Adrenal gland (tissue), 12 donors: ENCODE measurements around the gene MAP4K3. TPM values are rescaled to one million over a fixed set of nuclear protein-coding genes. Genes with fewer than 3 reads are reported as not detected.

Experiments used
- DNase-seq, 7 donors: peaks; one replicate each; pipeline ENCODE4 v3.0.0-alpha.2; 2019 to 2020
- H3K27ac ChIP-seq, 5 donors: fragments of 200-600 bp; sonication (generic) in 4 of 5; 1 replicate in 3 of 5; 2 replicates in 2 of 5; pipeline versions ENCODE4 v1.5.1 to v1.8.0; 2016 to 2020; ENCODE audit warnings: mild to moderate bottlenecking in 1 of 5
- H3K27me3 ChIP-seq: fragments of 200-600 bp; 2 replicates; pipeline ENCODE4 v1.8.0; 2021
- H3K36me3 ChIP-seq, 2 donors: fragments of 200-600 bp; replicated peaks in 1 of 2; 1 replicate in 1 of 2; 2 replicates in 1 of 2; pipeline versions ENCODE4 v1.5.1 to v1.8.0; 2018 to 2022
- H3K4me1 ChIP-seq, 2 donors: fragments of 200-600 bp; replicated peaks in 1 of 2; 1 replicate in 1 of 2; 2 replicates in 1 of 2; pipeline versions ENCODE4 v1.5.1 to v1.8.0; 2018 to 2021
- H3K4me3 ChIP-seq, 4 donors: fragments of 200-600 bp; sonication (generic) in 3 of 4; one replicate each; pipeline ENCODE4 v1.5.1; 2016 to 2018
- H3K9me3 ChIP-seq, 3 donors: fragments of 200-600 bp; sonication (generic) in 1 of 3; replicated peaks in 1 of 3; 1 replicate in 2 of 3; 2 replicates in 1 of 3; pipeline versions ENCODE4 v1.5.1 to v1.8.0; 2016 to 2021
- POLR2A ChIP-seq, 2 donors: fragments of 450-650 bp; IDR thresholded peaks; one replicate each; pipeline ENCODE4 v1.6.1; 2017; ENCODE audit warnings: antibody characterized with exemption in 2 of 2, mild to moderate bottlenecking in 2 of 2, moderate library complexity in 1 of 2
- WGBS, 4 donors: extraction: QIAGEN DNeasy Blood & Tissue Kit in 2 of 4; methylation state at CpG; one replicate each; pipeline versions ENCODE4 v1.1.5 to v1.1.7; 2013 to 2017; 5-methylcytosine and 5-hydroxymethylcytosine counted together
- intact Hi-C, 2 donors: fragments of 100-400 bp; cut with DNase I; formaldehyde crosslinking; loops; one replicate each; pipeline versions ENCODE4 v1.14.1 to v1.15.0; 2022 to 2023
- polyA plus RNA-seq, 3 donors: library from polyadenylated mRNA; stranded (reverse); fragments of 200-250 nt in 2 of 3; fragments of 350-450 nt in 1 of 3; fragmentation: Illumina TruSeq in 1 of 3; extraction: RNeasy Lipid Tissue Mini Kit (QIAGEN cat#74804) in 1 of 3; gene quantifications; one replicate each; pipeline ENCODE4 v1.2.3, GENCODE V29; 2013 to 2014
- total RNA-seq, 9 donors: library from RNA; depleted of rRNA in 4 of 9; stranded (reverse); fragments of >200 nt in 4 of 9; fragments of 120-200 nt in 1 of 9; fragmentation: NEBNext Ultra II Directional in 1 of 9; extraction: Animal tissue kit (Norgen Biotek cat#: 25700) in 1 of 9; gene quantifications; one replicate each; pipeline versions ENCODE4 v1.1.0 to v1.2.4, GENCODE V29; 2013 to 2023
- TF ChIP-seq, protein P1 (sequence below), 6 experiments: fragments of 450-650 bp in 4 of 6; fragments of 200-600 bp in 2 of 6; sonication (generic) in 1 of 6; IDR thresholded peaks; 1 replicate in 5 of 6; 2 replicates in 1 of 6; pipeline versions ENCODE4 v1.5.1 to v1.8.0; 2016 to 2021; ENCODE audit warnings: antibody characterized with exemption in 6 of 6, mild to moderate bottlenecking in 2 of 6, moderate library complexity in 1 of 6
- donor health status: healthy with polysubstance abuse.
- donor health status: Bipolar disorder and iron deficiency.
- donor health status: DM: yes; HTN: yes; CAD: no.
- donor health status: DM: no; HTN: no; CAD: no.
- donor health status: DM: no; HTN: no; CAD: no.
- donor health status: DM: yes; HTN: yes; CAD: no.

MAP4K3 gene
- total and polyA plus RNA-seq, 12 donors, result 15.4 to 79.7 (median 38.8) TPM

DNA sequence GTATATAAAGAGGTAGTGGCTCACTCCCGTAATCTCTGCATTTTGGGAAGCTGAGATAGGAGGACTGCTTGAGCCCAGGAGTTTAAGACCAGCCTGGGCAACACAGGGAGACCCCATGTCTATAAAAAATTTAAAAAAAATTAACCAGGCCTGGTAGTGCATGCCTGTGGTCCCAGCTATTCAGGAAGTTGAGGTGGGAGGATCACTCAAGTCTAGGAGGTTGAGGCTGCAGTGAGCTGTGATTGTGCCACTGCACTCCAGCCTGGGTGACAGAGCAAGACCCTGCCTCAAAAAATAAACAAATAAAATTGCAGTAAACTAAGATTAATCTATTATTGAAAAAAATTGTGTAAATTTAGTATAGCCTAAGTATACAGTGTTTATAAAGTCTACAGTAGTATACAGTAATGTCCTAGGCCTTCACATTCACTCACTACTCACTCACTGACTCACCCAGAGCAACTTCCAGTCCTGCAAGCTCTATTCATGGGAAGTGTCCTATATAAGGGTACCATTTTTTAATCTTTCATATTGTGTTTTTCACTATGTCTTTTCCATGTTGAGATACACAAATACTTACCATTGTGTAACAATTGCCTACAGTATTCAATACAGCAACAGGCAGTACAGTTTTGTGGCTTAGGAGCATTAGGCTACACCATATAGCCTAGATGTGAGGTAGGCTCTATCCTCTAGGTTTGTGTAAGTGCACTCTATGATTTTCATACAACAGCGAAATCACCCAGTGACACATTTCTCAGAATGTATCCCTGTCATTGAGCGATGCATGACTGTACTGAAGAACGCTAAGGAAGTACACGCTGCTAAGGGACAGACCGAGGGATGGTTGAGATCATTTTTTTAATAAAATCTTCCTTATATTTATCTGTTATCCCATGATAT lies 10.4 kb upstream of the MAP4K3 start:
- intact Hi-C loops, result no loop called here
- Histone ChIP-seq H3K4me1 (peaks cover 0 to 3% of the 10 kb centered on the region in 2 donors), H3K9me3 (no peaks in the 10 kb centered on the region), H3K27me3 (no peaks in the 10 kb centered on the region), H3K4me3 (no peak overlapping the region), H3K27ac (no peak overlapping the region), H3K36me3 (no peaks in the 10 kb centered on the region)
- WGBS, 4 donors, result 96 to 99% (median 99%) methylated on average over 6 of the region's 6 CpGs
- no peak for TF ChIP-seq POLR2A (IDR thresholded peaks at IDR 0.05)
- TF ChIP-seq, protein P1, sequence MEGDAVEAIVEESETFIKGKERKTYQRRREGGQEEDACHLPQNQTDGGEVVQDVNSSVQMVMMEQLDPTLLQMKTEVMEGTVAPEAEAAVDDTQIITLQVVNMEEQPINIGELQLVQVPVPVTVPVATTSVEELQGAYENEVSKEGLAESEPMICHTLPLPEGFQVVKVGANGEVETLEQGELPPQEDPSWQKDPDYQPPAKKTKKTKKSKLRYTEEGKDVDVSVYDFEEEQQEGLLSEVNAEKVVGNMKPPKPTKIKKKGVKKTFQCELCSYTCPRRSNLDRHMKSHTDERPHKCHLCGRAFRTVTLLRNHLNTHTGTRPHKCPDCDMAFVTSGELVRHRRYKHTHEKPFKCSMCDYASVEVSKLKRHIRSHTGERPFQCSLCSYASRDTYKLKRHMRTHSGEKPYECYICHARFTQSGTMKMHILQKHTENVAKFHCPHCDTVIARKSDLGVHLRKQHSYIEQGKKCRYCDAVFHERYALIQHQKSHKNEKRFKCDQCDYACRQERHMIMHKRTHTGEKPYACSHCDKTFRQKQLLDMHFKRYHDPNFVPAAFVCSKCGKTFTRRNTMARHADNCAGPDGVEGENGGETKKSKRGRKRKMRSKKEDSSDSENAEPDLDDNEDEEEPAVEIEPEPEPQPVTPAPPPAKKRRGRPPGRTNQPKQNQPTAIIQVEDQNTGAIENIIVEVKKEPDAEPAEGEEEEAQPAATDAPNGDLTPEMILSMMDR (IDR thresholded peaks at IDR 0.05), result no peak
- no peak for DNase-seq

DNA sequence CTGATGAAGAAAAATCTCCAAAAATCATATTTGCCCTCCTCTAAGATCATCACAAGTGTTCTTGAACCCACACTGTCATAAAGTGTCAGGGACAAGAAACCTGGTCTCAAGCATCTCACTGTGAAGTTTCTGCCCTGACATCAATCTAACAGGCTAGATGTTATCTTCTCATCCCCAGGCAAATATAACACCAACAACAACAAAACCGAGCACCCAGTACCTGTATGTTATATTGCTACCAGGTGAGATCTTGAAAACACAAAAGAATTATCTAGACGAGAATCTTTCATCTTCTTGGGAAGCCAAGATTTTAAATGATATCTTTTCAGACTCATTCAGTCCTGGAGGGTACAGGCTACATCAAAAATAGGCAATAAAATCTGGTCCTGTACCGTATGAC lies 8.8 kb upstream of the MAP4K3 start:
- no peaks in the 10 kb centered on the region for H3K9me3 ChIP-seq
- 90 to 95% (median 95%) methylated on average over 3 of the region's 3 CpGs for WGBS, 4 donors
- TF ChIP-seq, protein P1 (IDR thresholded peaks at IDR 0.05), result no peak
- no peak for TF ChIP-seq POLR2A (IDR thresholded peaks at IDR 0.05)
- H3K4me3 ChIP-seq, result no peak overlapping the region
- DNase-seq, result no peak
- no peak overlapping the region for H3K27ac ChIP-seq
- no peaks in the 10 kb centered on the region for H3K27me3 ChIP-seq
- no peaks in the 10 kb centered on the region for H3K36me3 ChIP-seq
- peaks cover 0 to 7% of the 10 kb centered on the region in 2 donors for H3K4me1 ChIP-seq
- intact Hi-C loops, result no loop called here

DNA sequence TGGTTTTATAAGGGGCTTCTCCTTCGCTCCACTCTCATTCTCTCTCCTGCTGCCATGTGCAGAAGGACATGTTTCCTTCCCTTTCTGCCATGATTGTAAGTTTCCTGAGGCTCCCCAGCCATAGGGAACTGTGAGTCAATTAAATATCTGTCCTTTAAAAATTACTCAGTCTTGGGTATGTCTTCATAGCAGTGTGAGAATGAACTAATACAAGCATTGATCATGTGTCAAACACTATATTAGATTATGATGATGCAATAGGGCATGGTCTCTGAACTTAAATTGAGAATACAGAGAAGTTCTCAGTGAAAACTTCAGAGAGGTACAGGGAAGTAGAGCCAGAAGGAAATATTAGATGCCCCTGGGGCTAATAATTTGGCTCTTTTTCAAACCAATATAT lies 5.9 kb upstream of the MAP4K3 start:
- Histone ChIP-seq H3K9me3 (no peaks in the 10 kb centered on the region), H3K27me3 (no peaks in the 10 kb centered on the region), H3K4me1 (peaks cover 18 to 22% of the 10 kb centered on the region in 2 donors), H3K27ac (no peak overlapping the region), H3K36me3 (no peaks in the 10 kb centered on the region), H3K4me3 (no peak overlapping the region)
- no peak for DNase-seq
- intact Hi-C loops, result no loop called here
- 100% methylated on average over 1 of the region's 1 CpG for WGBS, 4 donors
- TF ChIP-seq POLR2A (IDR thresholded peaks at IDR 0.05), result no peak
- TF ChIP-seq, protein P1 (IDR thresholded peaks at IDR 0.05), result no peak

GRCh38 chr2:39437522-39438296 lies 624 bp upstream of the MAP4K3 start:
- peaks cover 40 to 58% of the 10 kb centered on the region in 2 donors for H3K4me1 ChIP-seq
- peak overlapping the region; percentile 19 to 96 (median 90) for H3K27ac ChIP-seq
- intact Hi-C loops, result loop anchor here (10.0 kb wide), 2 partner anchors 47 to 53 kb away; no protein-coding TSS in a partner anchor
- no peaks in the 10 kb centered on the region for H3K36me3 ChIP-seq
- H3K9me3 ChIP-seq, result no peaks in the 10 kb centered on the region
- no peak for TF ChIP-seq POLR2A (IDR thresholded peaks at IDR 0.05)
- TF ChIP-seq, protein P1 (IDR thresholded peaks at IDR 0.05), result no peak
- peak; percentile 37 to 69 (median 45) for DNase-seq
- H3K4me3 ChIP-seq, result peak overlapping the region; percentile 44 to 95 (median 74)
- H3K27me3 ChIP-seq, result no peaks in the 10 kb centered on the region
- 1 to 2% (median 2%) methylated on average over 17 to 28 of the region's 28 CpGs for WGBS, 4 donors
